H1 (cell line): ENCODE data around the gene ZNF598.

Experiments used
- EP300 ChIP-seq, 2 experiments: IDR thresholded peaks; 1 replicate in 1 of 2; 2 replicates in 1 of 2; pipeline ENCODE4 v1.6.1; 2011 to 2012; ENCODE audit warnings: low read depth in 2 of 2, low read length in 2 of 2, mild to moderate bottlenecking in 2 of 2, borderline replicate concordance in 1 of 2, inconsistent platforms in 1 of 2, moderate library complexity in 1 of 2
- EZH2 ChIP-seq: fragments of 200-600 bp; sonication (generic); IDR thresholded peaks from 2 replicates; pipeline ENCODE4 v1.7.1; 2012; ENCODE audit warnings: low read depth, mild to moderate bottlenecking, moderate library complexity, low read length, inconsistent platforms; ENCODE audit not compliant: severe bottlenecking
- GABPA ChIP-seq: IDR thresholded peaks from 2 replicates; pipeline ENCODE4 v1.6.1; 2011; ENCODE audit warnings: mild to moderate bottlenecking, low read length, moderate library complexity, borderline replicate concordance; ENCODE audit not compliant: insufficient read depth
- RNF2 ChIP-seq: fragments of 200-900, 300-1000 bp; sonication (generic); IDR thresholded peaks from 2 replicates; pipeline ENCODE4 v1.7.1; 2016; ENCODE audit warnings: borderline replicate concordance, low read depth, mild to moderate bottlenecking, antibody characterized with exemption, low read length; ENCODE audit not compliant: poor library complexity, severe bottlenecking; ENCODE audit errors: missing control alignments
- SP2 ChIP-seq: IDR thresholded peaks from 2 replicates; pipeline ENCODE4 v1.6.1; 2012; ENCODE audit warnings: mild to moderate bottlenecking, low read length, inconsistent platforms
- SRF ChIP-seq: IDR thresholded peaks from 2 replicates; pipeline ENCODE4 v1.6.1; 2011; ENCODE audit warnings: mild to moderate bottlenecking, low read depth, low read length, moderate library complexity
- TF ChIP-seq, protein P1 (sequence below): IDR thresholded peaks from 2 replicates; pipeline ENCODE4 v1.6.1; 2012; ENCODE audit warnings: inconsistent platforms

DNA sequence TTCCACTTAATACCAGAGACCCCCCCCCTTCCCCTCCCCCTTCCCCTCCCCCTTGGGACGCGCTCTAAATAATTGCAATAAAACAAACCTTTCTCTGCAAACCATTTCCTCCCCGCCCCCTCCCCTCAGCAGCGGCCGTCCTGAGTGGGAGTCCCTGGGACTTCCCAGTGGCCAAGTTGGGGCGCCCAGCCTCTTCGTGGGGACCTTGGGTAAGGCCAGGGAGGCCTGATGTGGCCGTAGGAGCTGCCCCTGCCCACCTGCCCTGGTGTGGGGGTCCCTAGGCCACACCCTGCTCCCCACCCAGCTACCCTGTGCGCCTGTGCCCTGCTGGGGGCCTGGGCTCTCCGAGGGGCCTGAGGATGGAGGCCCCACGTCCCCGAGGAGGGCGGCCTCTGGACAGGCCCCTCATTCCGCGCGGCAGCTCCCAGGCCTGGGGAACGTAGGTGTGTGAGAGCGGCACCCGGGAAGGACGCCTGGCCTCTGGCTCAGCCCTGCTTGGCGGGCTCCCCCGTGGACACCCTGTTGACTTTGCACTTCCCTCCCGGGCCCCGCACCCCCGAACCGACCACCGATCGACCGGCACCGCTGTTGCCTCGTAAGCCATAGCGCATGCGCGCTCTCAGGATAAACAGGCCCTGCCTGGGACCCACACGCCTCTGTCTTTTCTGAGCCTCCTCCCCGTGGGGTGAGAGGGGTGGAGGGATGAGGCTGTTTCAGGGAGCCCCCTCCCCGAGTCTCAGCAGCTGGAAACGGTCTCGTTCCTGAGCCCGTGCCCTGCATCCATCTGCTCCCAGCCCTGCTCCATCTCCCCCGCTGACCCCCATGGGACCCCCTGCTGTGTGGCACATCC, 29.0 kb upstream of the ZNF598 start:
- TF ChIP-seq EZH2 (no peak), SP2 (no peak), SRF (no peak), RNF2 (no peak), GABPA (no peak), EP300 (IDR thresholded peaks at IDR 0.05; ENCODE audit: borderline replicate concordance in 1 of 2, low read depth in 2 of 2, low read length in 2 of 2) (no peak)
- TF ChIP-seq, protein P1, sequence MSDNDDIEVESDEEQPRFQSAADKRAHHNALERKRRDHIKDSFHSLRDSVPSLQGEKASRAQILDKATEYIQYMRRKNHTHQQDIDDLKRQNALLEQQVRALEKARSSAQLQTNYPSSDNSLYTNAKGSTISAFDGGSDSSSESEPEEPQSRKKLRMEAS: no peak
